Mucosa of stomach (tissue), 1 donor: ENCODE measurements around the gene CPEB4.
A peak's percentile ranks its signal among the peaks of the same experiment; 100 is the strongest.

Experiments used
- H3K27me3 ChIP-seq: one replicate; pipeline ENCODE4 v1.7.0; 2013; ENCODE audit warnings: mild to moderate bottlenecking, low read length; ENCODE audit not compliant: control insufficient read depth, insufficient read depth
- H3K36me3 ChIP-seq: one replicate; pipeline ENCODE4 v1.7.0; 2013; ENCODE audit warnings: low read length; ENCODE audit not compliant: control insufficient read depth, insufficient read depth
- H3K4me1 ChIP-seq: one replicate; pipeline ENCODE4 v1.7.0; 2013; ENCODE audit warnings: mild to moderate bottlenecking, low read length; ENCODE audit not compliant: control insufficient read depth, insufficient read depth
- H3K4me3 ChIP-seq: one replicate; pipeline ENCODE4 v1.7.0; 2013; ENCODE audit warnings: low read length
- H3K9ac ChIP-seq: one replicate; pipeline ENCODE4 v1.7.0; 2013; ENCODE audit warnings: mild to moderate bottlenecking, low read length, moderate library complexity
- H3K9me3 ChIP-seq: one replicate; pipeline ENCODE4 v1.7.0; 2013; ENCODE audit warnings: mild to moderate bottlenecking, low read length, moderate library complexity; ENCODE audit not compliant: control insufficient read depth
- donor health status: Pancreatic carcinoma.

CPEB4 gene

DNA sequence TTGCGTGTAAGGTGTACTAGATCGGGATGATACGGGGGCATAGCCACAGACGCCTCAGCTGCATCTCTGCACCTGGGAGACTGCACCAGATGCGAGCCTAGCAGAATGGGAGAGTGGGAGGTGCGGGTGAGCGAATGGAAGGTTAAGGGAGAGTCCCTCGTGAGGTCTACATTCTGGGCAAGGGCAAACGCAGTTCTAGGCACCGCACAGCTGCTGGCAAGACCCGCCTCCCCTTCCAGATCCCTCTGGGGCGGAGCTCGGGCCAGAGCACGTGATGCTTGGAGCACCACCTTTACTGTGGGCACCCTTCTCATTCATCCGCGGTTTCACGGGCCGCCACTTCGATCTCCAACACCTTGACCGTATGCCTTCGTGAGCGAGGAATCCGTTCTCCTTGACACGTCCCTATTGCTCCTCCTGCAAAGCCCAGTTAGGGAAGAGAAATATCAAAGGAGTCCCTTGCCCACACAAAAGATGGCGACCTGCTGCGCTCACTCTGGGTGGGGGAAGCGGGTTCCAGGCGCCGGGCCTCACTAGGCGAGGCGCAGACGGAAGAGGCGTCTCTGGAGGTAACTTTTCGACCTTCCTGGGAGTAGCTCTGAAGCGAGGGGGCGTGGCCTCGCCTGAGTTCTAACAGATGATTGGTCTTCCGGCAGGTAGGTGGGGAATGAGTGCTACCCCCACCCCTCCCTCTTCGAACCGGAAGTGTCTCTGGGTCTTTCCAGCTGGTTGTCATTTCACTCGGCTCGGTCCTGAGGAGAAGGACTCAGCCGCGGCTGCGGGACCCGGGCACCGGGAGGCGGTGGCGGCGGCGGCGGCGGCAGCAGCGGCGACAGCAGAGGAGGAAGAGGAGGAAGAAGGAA lies at the start of gene CPEB4:
CPEB4 (plus strand) TSS at position 740 of the 863 bp plus-strand sequence. CDS start 1,385 bp downstream, outside the sequence.
- no peaks in the 10 kb centered on the region for H3K27me3 ChIP-seq
- H3K9me3 ChIP-seq, result no peaks in the 10 kb centered on the region
- H3K36me3 ChIP-seq, result no peaks in the 10 kb centered on the region
- H3K9ac ChIP-seq, result peak within 1 kb of the TSS; percentile 90
- peak within 1 kb of the TSS; percentile 77 for H3K4me3 ChIP-seq
- H3K4me1 ChIP-seq, result peaks cover 52% of the 10 kb centered on the region

- Histone ChIP-seq H3K4me1 (peaks cover 11% of the 10 kb centered on the region), H3K9me3 (no peaks in the 10 kb centered on the region), H3K4me3 (no peak overlapping the region), H3K27me3 (no peaks in the 10 kb centered on the region), H3K9ac (no peak overlapping the region), H3K36me3 (no peaks in the 10 kb centered on the region)
Observed at GRCh38 chr5:173839117-173839713, 48.9 kb upstream of the CPEB4 start.

DNA sequence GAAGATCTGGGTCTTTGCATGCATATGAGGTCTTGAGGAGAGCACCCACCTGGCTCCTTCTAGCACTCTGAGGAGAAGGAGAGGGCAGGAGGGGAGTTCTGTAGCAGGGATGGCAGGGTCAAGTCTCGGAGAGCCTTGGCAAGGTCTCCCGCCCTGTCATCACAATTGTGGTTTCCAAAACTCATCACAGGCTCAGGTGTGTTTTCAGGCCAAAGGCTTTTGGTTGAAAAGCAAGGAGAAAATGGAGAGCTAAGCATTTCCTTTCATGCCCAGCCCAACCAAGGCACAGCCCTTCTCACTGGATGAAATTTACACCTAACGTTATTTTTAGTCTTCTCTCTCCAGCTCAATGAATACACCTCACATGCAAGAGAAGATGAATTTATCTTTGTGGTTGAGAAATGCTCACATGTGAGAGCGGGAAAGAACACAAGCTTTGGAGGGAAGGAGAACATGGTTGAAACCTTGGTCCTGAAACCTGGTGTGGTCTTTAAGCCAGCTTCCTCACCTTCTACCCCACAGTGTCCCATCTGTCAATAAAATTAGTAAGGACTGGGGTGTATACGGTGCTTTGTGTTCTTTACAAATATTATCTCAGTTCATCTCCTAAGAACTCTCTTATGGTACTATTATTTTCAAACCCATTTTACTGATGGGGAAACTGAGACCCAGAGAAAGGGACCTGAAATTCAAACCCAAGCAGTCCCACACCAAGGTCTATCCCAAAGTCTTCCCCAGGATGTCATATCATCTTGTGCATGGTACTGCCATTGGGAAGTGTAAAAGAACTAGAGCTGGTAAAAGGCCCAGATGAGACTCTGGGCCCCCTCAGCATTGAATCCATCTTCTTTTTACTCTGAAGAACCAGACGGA lies 47.8 kb upstream of the CPEB4 start:
- H3K27me3 ChIP-seq, result no peaks in the 10 kb centered on the region
- H3K4me3 ChIP-seq, result no peak overlapping the region
- no peak overlapping the region for H3K9ac ChIP-seq
- H3K36me3 ChIP-seq, result no peaks in the 10 kb centered on the region
- peaks cover 11% of the 10 kb centered on the region for H3K4me1 ChIP-seq
- H3K9me3 ChIP-seq, result no peaks in the 10 kb centered on the region

DNA sequence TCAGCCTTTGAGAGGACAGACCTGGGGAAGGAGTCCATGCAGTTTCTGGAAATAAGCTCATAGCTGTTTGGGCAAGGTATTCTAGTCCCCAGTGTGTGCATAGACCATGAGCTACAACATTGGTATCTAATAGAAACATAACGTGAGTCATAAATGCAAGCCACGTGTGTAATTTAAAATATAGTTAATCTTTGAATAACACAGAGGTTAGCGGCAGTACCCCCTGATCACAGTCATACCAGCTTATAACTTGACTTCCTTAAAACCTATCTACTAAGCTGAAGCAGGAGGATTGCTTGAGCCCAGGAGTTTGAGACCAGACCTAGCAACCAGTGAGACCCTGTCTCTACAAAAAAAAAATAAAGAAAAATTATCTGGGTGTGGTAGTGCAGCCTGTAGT lies 46.4 kb upstream of the CPEB4 start:
- no peaks in the 10 kb centered on the region for H3K9me3 ChIP-seq

DNA sequence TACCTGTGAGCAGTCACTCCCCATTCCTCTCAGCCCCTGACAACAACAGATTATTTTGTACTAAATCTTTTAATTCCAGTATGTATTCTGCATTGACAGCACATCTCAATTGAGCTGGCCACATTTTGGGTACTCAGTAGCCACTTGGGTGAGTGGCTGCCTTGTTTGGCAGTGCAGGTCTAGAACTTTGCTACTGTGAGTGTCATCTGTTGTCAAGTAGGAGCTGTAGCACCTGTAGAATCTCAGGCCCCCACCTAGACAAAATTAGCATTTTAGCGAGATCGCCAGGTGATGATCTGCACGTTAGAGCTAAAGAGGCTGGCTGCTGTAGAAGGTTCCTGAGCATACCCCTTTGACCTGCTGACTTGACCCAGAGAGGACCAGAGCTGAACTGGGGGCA lies 44.4 kb upstream of the CPEB4 start:
- no peaks in the 10 kb centered on the region for H3K27me3 ChIP-seq
- no peaks in the 10 kb centered on the region for H3K36me3 ChIP-seq
- peaks cover 11% of the 10 kb centered on the region for H3K4me1 ChIP-seq
- no peak overlapping the region for H3K4me3 ChIP-seq
- peaks cover 2% of the 10 kb centered on the region for H3K9me3 ChIP-seq
- no peak overlapping the region for H3K9ac ChIP-seq

More for the DNA sequence above, 46.4 kb upstream of the CPEB4 start:
- Histone ChIP-seq H3K36me3 (no peaks in the 10 kb centered on the region), H3K4me1 (peaks cover 11% of the 10 kb centered on the region), H3K4me3 (no peak overlapping the region), H3K9ac (no peak overlapping the region), H3K27me3 (no peaks in the 10 kb centered on the region)

DNA sequence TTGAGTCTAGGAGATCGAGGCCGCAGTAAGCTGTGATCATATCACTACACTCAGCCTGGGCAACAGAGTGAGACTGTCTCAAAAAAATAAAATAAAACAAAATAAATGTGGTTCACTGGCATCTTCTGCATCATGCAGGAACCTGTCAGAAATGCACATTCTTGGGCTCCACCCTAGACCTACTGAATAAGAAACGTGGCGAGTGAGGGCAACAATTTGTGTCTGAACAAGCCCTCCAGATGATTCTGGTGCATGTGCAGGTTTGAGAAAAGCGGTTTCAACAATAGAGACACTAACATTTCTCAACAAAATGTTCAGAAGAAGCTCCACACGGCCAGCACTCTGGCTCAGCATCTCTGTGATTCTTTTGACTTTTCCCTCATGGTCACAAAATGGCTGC lies 42.8 kb upstream of the CPEB4 start:
- Histone ChIP-seq H3K9ac (no peak overlapping the region), H3K4me1 (no peaks in the 10 kb centered on the region), H3K4me3 (no peak overlapping the region), H3K27me3 (no peaks in the 10 kb centered on the region), H3K36me3 (no peaks in the 10 kb centered on the region), H3K9me3 (peaks cover 5% of the 10 kb centered on the region)

- Histone ChIP-seq H3K9ac (no peak overlapping the region), H3K36me3 (no peaks in the 10 kb centered on the region), H3K27me3 (peaks cover under 1% of the 10 kb centered on the region), H3K9me3 (peaks cover 5% of the 10 kb centered on the region), H3K4me3 (no peak overlapping the region), H3K4me1 (no peaks in the 10 kb centered on the region)
Observed at GRCh38 chr5:173846929-173847501, 41.1 kb upstream of the CPEB4 start.

GRCh38 chr5:173848986-173849596 lies 39.1 kb upstream of the CPEB4 start:
- Histone ChIP-seq H3K4me3 (no peak overlapping the region), H3K9me3 (peaks cover 5% of the 10 kb centered on the region), H3K36me3 (no peaks in the 10 kb centered on the region), H3K27me3 (peaks cover 10% of the 10 kb centered on the region), H3K9ac (no peak overlapping the region), H3K4me1 (no peaks in the 10 kb centered on the region)

GRCh38 chr5:173849908-173850307 lies 38.2 kb upstream of the CPEB4 start:
- peaks cover under 1% of the 10 kb centered on the region for H3K4me1 ChIP-seq
- H3K27me3 ChIP-seq, result peaks cover 10% of the 10 kb centered on the region
- H3K9ac ChIP-seq, result no peak overlapping the region
- H3K36me3 ChIP-seq, result no peaks in the 10 kb centered on the region
- no peak overlapping the region for H3K4me3 ChIP-seq
- peaks cover 5% of the 10 kb centered on the region for H3K9me3 ChIP-seq

DNA sequence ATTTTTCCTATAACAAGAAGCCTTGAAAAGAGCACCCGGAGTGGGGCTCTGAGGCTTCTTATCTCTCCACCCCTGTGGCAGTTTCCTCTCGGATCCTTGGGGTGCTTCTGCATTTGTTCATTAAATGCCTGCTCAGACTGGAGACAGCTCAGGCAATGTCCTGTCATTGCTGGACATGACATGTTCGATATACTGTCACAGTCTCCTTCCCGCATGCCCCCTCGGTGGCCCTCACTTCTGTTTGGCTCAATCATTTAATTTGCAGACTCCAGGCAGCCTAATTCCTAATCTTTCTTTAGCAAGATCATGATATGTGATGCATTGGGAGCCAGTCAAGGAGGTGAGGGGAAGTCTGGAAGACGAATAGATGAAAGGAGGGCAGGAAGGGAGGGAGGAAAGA lies 37.5 kb upstream of the CPEB4 start:
- Histone ChIP-seq H3K4me1 (peaks cover 8% of the 10 kb centered on the region), H3K27me3 (peaks cover 10% of the 10 kb centered on the region), H3K9ac (no peak overlapping the region), H3K4me3 (no peak overlapping the region), H3K36me3 (no peaks in the 10 kb centered on the region), H3K9me3 (peaks cover 5% of the 10 kb centered on the region)

DNA sequence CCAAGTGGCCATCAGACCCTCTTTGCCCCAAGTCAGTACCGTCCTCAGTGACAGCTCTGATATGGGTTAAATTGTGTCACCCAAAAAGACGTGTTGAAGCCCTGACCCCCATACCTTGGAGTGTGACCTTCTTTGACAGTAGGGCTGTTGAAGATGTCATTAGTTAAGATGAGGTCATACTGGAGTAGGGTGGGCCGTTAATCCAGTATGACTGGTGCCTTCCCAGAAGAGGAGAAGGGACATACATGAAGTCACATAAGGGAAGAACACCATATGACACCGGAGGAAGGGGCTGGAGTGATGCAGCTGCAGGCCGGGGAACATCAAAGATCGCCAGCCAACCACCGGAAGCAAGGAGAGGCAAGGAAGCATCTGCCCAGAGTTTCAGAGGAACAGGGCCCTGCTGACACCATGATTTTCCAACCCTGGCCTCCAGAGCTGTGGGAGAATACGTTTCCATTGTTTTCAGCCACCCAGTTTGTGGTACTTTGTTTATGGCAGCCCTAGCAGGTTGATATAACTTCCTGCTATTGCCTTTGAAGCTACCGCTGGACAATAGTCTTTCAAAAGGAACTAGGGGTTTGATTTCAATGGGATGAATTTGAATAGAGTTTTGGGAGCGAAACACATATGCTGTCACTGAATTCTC lies 36.4 kb upstream of the CPEB4 start:
- H3K36me3 ChIP-seq, result no peaks in the 10 kb centered on the region
- H3K4me3 ChIP-seq, result no peak overlapping the region

More for the DNA sequence above, 36.4 kb upstream of the CPEB4 start:
- H3K4me1 ChIP-seq, result peaks cover 13% of the 10 kb centered on the region
- H3K27me3 ChIP-seq, result peaks cover 10% of the 10 kb centered on the region
- H3K9ac ChIP-seq, result no peak overlapping the region
- peaks cover 5% of the 10 kb centered on the region for H3K9me3 ChIP-seq
